ENCODE measurements around the gene MT1M. TPM values are rescaled to one million over a fixed set of nuclear protein-coding genes. Genes with fewer than 3 reads are reported as not detected.

The MT1M gene
- total and polyA plus RNA-seq, 2 of the 4 experiments (the other 2 are of a cell fraction), result 0.10 TPM; not detected in 1

- peak overlapping the region; percentile 3; the same call in 1 of the 2 replicates for H3K4me3 ChIP-seq (ENCODE audit: insufficient read depth, low read depth, low read length)
- no peaks in the 10 kb centered on the region for H3K79me1 ChIP-seq (ENCODE audit: low read depth in 1 of 2, low read length in 2 of 2)
- H2BK15ac ChIP-seq (ENCODE audit: low read depth, low read length), result no peak overlapping the region
- no peaks in the 10 kb centered on the region for H3K36me3 ChIP-seq (ENCODE audit: control insufficient read depth, insufficient read depth, low read length)
- no peak overlapping the region for H2AFZ ChIP-seq (replicated peaks; ENCODE audit: low read length, poor library complexity)
- H2BK5ac ChIP-seq (ENCODE audit: low read depth, low read length, poor library complexity, severe bottlenecking), result no peak overlapping the region
- in situ Hi-C loops (cut with MboI; ENCODE audit: low sequenced_read_pairs), result no loop called here
- H3K4me1 ChIP-seq (ENCODE audit: control insufficient read depth, insufficient read depth, low read length), result no peaks in the 10 kb centered on the region; the same call in 1 of the 2 replicates
- H2AK5ac ChIP-seq (ENCODE audit: low read depth, low read length), result no peak overlapping the region
- no peak overlapping the region for H2AK9ac ChIP-seq (replicated peaks; ENCODE audit: low read depth, low read length, poor library complexity)
- H3K4me2 ChIP-seq (ENCODE audit: low read depth, low read length), result peak overlapping the region; percentile 28; the same call in 1 of the 2 replicates
- no peak overlapping the region for H3K56ac ChIP-seq (ENCODE audit: extremely low read depth, insufficient read depth, low read length)
- CTCF ChIA-PET, result no interaction called here
- peaks cover 2% of the 10 kb centered on the region; the same call in 1 of the 2 replicates for H3K9me3 ChIP-seq (ENCODE audit: control insufficient read depth, insufficient read depth, low read length)
- no peak for ATAC-seq (ENCODE audit: low read depth)
- BruUV-seq (replicated peaks), result no TSS peak
- intact Hi-C loops (cut with micrococcal nuclease), result no loop called here
- no peak overlapping the region for H3K18ac ChIP-seq (ENCODE audit: low read depth, low read length)
- H4K20me1 ChIP-seq (ENCODE audit: insufficient read depth, low read length), result no peaks in the 10 kb centered on the region
- no peak overlapping the region for H4K8ac ChIP-seq (ENCODE audit: low read depth in 2 of 2, low read length in 2 of 2)
- H3K9me1 ChIP-seq (ENCODE audit: insufficient read depth, low read length), result no peaks in the 10 kb centered on the region
- POLR2A ChIA-PET (ENCODE audit: unreplicated experiment), result no interaction called here
- no peak overlapping the region for H3K27ac ChIP-seq (ENCODE audit: insufficient read depth, low read length)
- no peak for DNase-seq
- no peak overlapping the region for H3K9ac ChIP-seq (ENCODE audit: low read depth, low read length)
- dilution Hi-C loops (cut with HindIII; ENCODE audit: low sequenced_read_pairs, unreplicated experiment), result no loop called here
- no peak for TF ChIP-seq CHD1 (IDR thresholded peaks at IDR 0.05; ENCODE audit: low read depth, low read length)
- TF ChIP-seq, protein P1, sequence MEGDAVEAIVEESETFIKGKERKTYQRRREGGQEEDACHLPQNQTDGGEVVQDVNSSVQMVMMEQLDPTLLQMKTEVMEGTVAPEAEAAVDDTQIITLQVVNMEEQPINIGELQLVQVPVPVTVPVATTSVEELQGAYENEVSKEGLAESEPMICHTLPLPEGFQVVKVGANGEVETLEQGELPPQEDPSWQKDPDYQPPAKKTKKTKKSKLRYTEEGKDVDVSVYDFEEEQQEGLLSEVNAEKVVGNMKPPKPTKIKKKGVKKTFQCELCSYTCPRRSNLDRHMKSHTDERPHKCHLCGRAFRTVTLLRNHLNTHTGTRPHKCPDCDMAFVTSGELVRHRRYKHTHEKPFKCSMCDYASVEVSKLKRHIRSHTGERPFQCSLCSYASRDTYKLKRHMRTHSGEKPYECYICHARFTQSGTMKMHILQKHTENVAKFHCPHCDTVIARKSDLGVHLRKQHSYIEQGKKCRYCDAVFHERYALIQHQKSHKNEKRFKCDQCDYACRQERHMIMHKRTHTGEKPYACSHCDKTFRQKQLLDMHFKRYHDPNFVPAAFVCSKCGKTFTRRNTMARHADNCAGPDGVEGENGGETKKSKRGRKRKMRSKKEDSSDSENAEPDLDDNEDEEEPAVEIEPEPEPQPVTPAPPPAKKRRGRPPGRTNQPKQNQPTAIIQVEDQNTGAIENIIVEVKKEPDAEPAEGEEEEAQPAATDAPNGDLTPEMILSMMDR (conservative IDR thresholded peaks at IDR 0.05; ENCODE audit: low read depth, low read length), result no peak
- H3K27me3 ChIP-seq (ENCODE audit: control insufficient read depth, insufficient read depth, low read length), result peaks cover 84% of the 10 kb centered on the region
- 9% methylated on average over 22 of the region's 47 CpGs; no CpG with 5 or more reads in 1 of the 2 experiments for WGBS, 2 experiments (ENCODE audit: extremely low coverage in 2 of 2, insufficient read length in 1 of 2)
- no peak overlapping the region for H3K4ac ChIP-seq (ENCODE audit: low read depth, low read length)
- H3K23ac ChIP-seq (ENCODE audit: low read depth, low read length), result 0 out of 2 replicates have a peak overlapping the region, but pooled peaks have one; percentile 8
- H3K14ac ChIP-seq (replicated peaks; ENCODE audit: low read depth, low read length), result no peak overlapping the region
- no peak overlapping the region for H2BK120ac ChIP-seq (ENCODE audit: low read depth, low read length)
- H4K91ac ChIP-seq (ENCODE audit: insufficient read depth, low read depth, low read length), result no peak overlapping the region
- H4K5ac ChIP-seq (ENCODE audit: low read depth, low read length), result no peak overlapping the region
- no peak overlapping the region for H2BK20ac ChIP-seq (ENCODE audit: low read depth, low read length)
These were observed 2.4 kb downstream of the MT1M start for GRCh38 chr16:56634715-56635440.
